ENCODE measurements around the gene CPLANE2.

DNA sequence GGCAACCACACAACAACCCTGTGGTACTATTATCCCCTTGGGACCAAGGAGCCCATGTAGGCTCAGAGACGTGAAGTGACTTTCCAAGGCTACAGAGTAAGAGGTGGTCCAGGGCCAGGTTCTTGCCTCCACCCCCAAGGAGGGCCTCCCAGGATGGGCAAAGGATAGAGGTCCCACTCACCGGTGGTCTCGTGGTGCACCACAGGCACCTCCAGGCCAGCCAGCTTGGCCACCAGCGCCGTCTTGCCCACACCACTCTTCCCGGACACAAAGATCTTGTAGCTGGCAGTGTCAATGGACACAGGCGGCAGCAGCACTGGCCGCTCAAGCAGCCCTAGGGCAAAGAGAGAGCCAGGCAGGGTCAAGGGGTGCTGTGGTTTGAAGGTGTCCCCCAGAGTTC is 3.6 kb downstream of the CPLANE2 start:
- TF ChIP-seq, protein P1, sequence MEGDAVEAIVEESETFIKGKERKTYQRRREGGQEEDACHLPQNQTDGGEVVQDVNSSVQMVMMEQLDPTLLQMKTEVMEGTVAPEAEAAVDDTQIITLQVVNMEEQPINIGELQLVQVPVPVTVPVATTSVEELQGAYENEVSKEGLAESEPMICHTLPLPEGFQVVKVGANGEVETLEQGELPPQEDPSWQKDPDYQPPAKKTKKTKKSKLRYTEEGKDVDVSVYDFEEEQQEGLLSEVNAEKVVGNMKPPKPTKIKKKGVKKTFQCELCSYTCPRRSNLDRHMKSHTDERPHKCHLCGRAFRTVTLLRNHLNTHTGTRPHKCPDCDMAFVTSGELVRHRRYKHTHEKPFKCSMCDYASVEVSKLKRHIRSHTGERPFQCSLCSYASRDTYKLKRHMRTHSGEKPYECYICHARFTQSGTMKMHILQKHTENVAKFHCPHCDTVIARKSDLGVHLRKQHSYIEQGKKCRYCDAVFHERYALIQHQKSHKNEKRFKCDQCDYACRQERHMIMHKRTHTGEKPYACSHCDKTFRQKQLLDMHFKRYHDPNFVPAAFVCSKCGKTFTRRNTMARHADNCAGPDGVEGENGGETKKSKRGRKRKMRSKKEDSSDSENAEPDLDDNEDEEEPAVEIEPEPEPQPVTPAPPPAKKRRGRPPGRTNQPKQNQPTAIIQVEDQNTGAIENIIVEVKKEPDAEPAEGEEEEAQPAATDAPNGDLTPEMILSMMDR (IDR thresholded peaks at IDR 0.05): no peak
- TF ChIP-seq, protein P2, sequence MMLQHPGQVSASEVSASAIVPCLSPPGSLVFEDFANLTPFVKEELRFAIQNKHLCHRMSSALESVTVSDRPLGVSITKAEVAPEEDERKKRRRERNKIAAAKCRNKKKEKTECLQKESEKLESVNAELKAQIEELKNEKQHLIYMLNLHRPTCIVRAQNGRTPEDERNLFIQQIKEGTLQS (CRISPR knock-in tag; conservative IDR thresholded peaks at IDR 0.05): no peak
- TF ChIP-seq, protein P3, sequence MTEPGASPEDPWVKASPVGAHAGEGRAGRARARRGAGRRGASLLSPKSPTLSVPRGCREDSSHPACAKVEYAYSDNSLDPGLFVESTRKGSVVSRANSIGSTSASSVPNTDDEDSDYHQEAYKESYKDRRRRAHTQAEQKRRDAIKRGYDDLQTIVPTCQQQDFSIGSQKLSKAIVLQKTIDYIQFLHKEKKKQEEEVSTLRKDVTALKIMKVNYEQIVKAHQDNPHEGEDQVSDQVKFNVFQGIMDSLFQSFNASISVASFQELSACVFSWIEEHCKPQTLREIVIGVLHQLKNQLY (CRISPR knock-in tag; IDR thresholded peaks at IDR 0.05): no peak
- TF ChIP-seq, protein P4, sequence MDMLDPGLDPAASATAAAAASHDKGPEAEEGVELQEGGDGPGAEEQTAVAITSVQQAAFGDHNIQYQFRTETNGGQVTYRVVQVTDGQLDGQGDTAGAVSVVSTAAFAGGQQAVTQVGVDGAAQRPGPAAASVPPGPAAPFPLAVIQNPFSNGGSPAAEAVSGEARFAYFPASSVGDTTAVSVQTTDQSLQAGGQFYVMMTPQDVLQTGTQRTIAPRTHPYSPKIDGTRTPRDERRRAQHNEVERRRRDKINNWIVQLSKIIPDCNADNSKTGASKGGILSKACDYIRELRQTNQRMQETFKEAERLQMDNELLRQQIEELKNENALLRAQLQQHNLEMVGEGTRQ (CRISPR knock-in tag; IDR thresholded peaks at IDR 0.05): no peak
- TF ChIP-seq NR1H2 (CRISPR knock-in tag; IDR thresholded peaks at IDR 0.05): no peak
- TF ChIP-seq, protein P5, sequence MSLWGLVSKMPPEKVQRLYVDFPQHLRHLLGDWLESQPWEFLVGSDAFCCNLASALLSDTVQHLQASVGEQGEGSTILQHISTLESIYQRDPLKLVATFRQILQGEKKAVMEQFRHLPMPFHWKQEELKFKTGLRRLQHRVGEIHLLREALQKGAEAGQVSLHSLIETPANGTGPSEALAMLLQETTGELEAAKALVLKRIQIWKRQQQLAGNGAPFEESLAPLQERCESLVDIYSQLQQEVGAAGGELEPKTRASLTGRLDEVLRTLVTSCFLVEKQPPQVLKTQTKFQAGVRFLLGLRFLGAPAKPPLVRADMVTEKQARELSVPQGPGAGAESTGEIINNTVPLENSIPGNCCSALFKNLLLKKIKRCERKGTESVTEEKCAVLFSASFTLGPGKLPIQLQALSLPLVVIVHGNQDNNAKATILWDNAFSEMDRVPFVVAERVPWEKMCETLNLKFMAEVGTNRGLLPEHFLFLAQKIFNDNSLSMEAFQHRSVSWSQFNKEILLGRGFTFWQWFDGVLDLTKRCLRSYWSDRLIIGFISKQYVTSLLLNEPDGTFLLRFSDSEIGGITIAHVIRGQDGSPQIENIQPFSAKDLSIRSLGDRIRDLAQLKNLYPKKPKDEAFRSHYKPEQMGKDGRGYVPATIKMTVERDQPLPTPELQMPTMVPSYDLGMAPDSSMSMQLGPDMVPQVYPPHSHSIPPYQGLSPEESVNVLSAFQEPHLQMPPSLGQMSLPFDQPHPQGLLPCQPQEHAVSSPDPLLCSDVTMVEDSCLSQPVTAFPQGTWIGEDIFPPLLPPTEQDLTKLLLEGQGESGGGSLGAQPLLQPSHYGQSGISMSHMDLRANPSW (CRISPR knock-in tag; conservative IDR thresholded peaks at IDR 0.05; ENCODE audit: low read depth): no peak
- TF ChIP-seq, protein P6, sequence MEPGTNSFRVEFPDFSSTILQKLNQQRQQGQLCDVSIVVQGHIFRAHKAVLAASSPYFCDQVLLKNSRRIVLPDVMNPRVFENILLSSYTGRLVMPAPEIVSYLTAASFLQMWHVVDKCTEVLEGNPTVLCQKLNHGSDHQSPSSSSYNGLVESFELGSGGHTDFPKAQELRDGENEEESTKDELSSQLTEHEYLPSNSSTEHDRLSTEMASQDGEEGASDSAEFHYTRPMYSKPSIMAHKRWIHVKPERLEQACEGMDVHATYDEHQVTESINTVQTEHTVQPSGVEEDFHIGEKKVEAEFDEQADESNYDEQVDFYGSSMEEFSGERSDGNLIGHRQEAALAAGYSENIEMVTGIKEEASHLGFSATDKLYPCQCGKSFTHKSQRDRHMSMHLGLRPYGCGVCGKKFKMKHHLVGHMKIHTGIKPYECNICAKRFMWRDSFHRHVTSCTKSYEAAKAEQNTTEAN (CRISPR knock-in tag; IDR thresholded peaks at IDR 0.05): no peak
- TF ChIP-seq, protein P7, sequence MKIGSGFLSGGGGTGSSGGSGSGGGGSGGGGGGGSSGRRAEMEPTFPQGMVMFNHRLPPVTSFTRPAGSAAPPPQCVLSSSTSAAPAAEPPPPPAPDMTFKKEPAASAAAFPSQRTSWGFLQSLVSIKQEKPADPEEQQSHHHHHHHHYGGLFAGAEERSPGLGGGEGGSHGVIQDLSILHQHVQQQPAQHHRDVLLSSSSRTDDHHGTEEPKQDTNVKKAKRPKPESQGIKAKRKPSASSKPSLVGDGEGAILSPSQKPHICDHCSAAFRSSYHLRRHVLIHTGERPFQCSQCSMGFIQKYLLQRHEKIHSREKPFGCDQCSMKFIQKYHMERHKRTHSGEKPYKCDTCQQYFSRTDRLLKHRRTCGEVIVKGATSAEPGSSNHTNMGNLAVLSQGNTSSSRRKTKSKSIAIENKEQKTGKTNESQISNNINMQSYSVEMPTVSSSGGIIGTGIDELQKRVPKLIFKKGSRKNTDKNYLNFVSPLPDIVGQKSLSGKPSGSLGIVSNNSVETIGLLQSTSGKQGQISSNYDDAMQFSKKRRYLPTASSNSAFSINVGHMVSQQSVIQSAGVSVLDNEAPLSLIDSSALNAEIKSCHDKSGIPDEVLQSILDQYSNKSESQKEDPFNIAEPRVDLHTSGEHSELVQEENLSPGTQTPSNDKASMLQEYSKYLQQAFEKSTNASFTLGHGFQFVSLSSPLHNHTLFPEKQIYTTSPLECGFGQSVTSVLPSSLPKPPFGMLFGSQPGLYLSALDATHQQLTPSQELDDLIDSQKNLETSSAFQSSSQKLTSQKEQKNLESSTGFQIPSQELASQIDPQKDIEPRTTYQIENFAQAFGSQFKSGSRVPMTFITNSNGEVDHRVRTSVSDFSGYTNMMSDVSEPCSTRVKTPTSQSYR (CRISPR knock-in tag; IDR thresholded peaks at IDR 0.05): no peak
- no peak for TF ChIP-seq ESRRA (CRISPR knock-in tag; IDR thresholded peaks at IDR 0.05; ENCODE audit: borderline replicate concordance)
- TF ChIP-seq ELF4 (CRISPR knock-in tag; IDR thresholded peaks at IDR 0.05; ENCODE audit: low read depth): no peak
- TF ChIP-seq, protein P8, sequence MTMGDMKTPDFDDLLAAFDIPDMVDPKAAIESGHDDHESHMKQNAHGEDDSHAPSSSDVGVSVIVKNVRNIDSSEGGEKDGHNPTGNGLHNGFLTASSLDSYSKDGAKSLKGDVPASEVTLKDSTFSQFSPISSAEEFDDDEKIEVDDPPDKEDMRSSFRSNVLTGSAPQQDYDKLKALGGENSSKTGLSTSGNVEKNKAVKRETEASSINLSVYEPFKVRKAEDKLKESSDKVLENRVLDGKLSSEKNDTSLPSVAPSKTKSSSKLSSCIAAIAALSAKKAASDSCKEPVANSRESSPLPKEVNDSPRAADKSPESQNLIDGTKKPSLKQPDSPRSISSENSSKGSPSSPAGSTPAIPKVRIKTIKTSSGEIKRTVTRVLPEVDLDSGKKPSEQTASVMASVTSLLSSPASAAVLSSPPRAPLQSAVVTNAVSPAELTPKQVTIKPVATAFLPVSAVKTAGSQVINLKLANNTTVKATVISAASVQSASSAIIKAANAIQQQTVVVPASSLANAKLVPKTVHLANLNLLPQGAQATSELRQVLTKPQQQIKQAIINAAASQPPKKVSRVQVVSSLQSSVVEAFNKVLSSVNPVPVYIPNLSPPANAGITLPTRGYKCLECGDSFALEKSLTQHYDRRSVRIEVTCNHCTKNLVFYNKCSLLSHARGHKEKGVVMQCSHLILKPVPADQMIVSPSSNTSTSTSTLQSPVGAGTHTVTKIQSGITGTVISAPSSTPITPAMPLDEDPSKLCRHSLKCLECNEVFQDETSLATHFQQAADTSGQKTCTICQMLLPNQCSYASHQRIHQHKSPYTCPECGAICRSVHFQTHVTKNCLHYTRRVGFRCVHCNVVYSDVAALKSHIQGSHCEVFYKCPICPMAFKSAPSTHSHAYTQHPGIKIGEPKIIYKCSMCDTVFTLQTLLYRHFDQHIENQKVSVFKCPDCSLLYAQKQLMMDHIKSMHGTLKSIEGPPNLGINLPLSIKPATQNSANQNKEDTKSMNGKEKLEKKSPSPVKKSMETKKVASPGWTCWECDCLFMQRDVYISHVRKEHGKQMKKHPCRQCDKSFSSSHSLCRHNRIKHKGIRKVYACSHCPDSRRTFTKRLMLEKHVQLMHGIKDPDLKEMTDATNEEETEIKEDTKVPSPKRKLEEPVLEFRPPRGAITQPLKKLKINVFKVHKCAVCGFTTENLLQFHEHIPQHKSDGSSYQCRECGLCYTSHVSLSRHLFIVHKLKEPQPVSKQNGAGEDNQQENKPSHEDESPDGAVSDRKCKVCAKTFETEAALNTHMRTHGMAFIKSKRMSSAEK (CRISPR knock-in tag; IDR thresholded peaks at IDR 0.05; ENCODE audit: borderline replicate concordance): no peak

Measured in WTC11 (cell line).